NCI-H146 (cell line): ENCODE data around the gene PON1.

Experiments used
- DNase-seq: peaks from one replicate; lab custom pipeline; 2025; lab: John Stamatoyannopoulos, UW

Gene PON1

GRCh38 chr7:95324431-95324830 lies at the start of gene PON1:
Gene PON1, minus strand, starts transcription at chr7:95324532. Its CDS starts 57 bp downstream, at chr7:95324475.
- peak; percentile 89 for DNase-seq

GRCh38 chr7:95373323-95373722 lies 49.0 kb upstream of the PON1 start:
- no peak for DNase-seq

- DNase-seq, result no peak
Measured at GRCh38 chr7:95368235-95368634, 43.9 kb upstream of the PON1 start.

GRCh38 chr7:95367606-95368005 lies 43.3 kb upstream of the PON1 start:
- no peak for DNase-seq

DNA sequence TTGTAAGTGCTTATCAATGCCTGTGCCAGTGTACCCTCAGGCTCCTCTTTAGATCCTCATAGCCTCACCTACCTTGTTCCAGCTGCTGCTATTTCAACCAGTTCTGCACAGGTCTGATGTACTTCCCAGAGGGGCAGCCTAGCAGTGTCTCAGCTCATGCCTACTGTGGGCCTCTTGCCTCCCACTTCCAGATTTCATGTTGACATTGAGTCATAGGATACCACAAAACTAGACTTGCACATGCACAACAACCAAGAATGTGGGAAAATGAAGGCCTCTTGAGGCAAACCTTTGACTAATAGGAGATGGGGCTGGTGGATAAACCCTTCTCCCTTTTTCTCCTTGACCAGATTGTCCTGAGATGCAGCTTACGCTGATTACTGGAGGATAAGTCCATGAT lies 40.8 kb upstream of the PON1 start:
- no peak for DNase-seq

DNA sequence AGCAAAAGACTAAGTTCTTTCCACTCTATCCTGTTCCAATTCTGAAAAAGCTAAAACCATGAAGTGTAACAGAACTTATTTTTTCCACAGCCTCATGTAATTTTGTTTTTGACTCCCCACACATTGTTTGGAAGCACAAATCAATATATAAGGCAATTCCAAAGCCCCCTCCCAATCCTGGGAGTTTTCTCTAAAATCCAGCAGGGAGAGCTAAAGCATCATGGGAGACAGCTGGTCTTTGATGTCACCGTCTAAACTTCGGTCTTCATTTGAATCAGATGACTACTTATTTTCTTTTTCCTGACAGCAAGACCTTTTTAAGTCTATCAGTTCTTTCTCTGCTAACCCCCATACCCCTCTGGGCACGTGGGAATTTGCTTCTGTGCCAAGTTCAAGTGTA lies 33.3 kb upstream of the PON1 start:
- DNase-seq, result peak; percentile 21

- DNase-seq, result peak; percentile 4
Measured at GRCh38 chr7:95342642-95343307, 18.4 kb upstream of the PON1 start.

DNA sequence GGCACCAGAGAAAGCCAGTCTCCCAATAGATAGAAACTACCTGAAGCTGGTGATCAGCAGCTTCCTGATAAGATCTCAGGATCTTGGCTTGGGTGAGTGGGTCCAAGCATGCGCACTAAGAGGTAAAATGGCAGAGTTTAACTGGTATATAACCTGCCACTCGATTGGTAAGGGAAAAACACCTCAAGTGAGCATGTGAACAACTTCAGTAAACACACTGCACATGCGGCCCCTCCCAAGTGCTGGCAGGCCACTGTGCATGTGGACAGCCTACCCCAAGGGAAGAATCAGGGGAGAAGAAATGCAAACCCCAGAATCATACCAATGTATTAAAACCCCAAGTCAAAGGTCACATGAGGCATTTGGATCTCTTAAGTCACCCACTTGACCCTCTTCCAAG lies 17.7 kb upstream of the PON1 start:
- no peak for DNase-seq

- no peak for DNase-seq
Measured at GRCh38 chr7:95340491-95340890, 16.2 kb upstream of the PON1 start.

GRCh38 chr7:95338832-95339231 lies 14.5 kb upstream of the PON1 start:
- no peak for DNase-seq

DNA sequence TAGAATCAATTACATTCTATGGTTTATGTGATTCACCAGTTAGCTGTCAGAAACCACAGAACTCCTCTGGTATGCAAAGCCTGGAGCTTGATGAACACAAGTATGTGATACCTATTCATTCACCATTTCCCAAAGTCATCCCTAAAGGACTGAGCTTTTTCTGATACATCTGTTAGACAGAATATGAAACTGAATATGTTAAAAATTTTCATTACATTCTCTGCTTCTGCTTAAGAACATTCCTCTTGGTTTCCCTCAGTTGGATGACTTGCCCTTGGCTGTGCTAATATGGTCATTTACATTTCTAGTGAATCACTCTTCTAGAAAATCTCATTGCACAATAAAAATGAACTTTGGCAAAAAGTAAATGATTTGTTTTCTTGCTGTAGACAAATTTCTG lies 10.8 kb upstream of the PON1 start:
- DNase-seq, result no peak

DNA sequence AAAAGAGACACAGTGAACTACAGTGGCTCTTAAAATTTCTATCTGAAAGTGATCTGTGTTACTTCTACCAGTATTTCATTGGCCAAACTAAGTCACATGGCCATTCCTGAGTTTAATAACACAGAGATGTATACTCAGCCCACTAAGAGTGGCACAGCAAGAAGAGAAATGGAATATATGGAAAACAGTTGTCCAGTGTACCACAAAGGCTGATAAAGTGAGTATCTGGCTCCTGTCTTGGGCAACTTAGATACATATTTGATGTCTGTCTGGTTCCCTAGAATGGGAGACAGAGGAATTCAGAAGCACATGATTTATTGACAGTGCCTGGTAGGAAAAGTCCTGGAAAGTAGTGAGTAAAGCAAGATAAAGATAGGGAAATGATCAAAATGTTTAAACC lies 10.1 kb upstream of the PON1 start:
- DNase-seq, result no peak

- DNase-seq, result no peak
Measured at GRCh38 chr7:95330961-95331337, 6.6 kb upstream of the PON1 start.

DNA sequence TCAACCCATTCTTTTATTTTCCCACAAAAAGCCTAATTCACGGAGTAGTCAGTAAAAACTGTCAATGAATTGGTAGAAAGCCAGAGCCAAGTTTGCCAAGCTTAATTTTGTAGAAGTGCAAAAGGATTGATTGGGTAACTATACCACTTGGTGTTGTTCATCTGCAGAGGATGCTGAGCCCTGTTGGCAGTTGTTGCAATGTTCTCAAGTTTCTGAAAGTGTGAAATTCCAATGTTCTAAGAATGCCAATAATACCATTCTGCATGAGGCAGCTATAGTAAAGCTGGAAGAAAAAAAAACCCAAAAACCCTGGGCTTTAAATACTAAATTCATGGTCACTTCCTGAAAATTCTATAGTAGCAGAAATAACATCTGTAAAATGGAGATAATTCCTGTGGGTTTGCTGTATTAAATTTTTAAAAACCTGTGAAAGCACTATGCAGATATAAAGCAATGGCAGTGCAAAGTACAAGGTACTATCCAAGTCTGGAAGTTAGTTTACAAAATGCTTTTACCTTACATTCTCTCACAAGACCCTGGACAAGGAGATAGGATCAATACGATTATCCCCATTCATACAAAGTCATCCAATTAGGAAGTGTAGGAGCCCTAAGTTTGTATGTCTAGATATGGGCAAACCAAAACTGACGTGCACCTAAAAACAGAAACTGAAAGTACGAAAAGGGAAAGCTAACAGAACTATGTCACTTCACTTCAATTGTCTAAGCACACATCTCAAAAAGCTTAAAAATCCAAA lies 6.0 kb upstream of the PON1 start:
- DNase-seq, result no peak

DNA sequence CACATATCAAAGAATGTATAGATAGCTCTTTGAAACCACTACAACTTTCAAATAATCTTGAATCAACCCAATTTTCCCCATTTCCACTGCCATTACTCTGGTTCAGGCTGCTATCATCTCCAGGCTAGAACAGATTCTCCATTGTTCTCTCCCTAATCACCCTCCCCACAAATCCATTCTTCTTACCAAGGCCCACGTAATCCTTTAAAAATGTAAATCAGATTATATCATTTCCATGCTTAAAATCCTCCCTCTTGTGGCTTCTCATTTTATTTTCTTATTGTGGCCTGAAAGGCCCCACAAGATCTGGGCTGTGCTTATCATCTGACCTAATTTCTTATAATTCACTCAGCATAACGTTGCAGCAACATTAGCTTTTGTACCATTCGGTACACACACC lies 3.0 kb upstream of the PON1 start:
- DNase-seq, result no peak

GRCh38 chr7:95323410-95324129 lies 762 bp downstream of the PON1 start:
- DNase-seq, result peak; percentile 28

- no peak for DNase-seq
Measured at GRCh38 chr7:95322854-95323253, 1.5 kb downstream of the PON1 start.

DNA sequence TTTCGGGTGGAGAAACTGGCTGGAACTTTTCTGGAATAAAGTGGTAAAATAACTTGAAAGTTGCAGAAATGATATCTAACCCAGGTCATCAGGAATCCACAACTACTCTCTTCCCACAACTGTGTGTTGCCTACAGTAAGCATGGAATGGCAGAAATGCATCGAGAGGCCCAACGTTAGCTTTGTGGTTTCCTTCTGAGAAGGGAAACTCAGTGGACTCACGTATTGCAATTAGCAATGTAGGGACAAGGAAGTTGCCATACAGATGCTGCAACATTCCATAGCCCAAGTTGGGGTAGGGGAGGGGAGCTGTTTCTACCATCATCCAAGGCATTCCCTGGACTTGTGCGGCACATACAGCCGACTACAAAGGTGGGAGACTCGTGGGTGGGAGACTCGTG lies 1.9 kb downstream of the PON1 start:
- DNase-seq, result no peak

- no peak for DNase-seq
Measured at GRCh38 chr7:95321720-95322119, 2.6 kb downstream of the PON1 start.

DNA sequence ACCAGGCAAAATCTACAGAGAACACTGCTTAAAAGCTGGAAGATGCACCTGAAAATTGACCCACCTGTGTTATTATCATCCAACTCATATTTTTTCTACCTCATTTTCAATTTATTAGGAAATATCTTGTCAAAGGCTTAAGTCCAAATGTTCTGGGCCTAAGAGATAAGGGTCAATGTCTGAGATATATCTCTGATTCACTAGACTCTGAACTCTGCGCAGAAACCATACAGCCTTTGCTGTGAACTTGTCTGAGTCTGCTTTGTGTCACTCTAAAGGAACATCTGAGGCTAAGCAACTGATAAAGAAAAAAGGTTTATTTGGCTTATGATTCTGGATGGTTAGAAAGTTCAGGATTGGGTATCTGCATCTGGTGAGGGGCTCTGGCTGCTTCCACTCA lies 3.7 kb downstream of the PON1 start:
- DNase-seq, result no peak

DNA sequence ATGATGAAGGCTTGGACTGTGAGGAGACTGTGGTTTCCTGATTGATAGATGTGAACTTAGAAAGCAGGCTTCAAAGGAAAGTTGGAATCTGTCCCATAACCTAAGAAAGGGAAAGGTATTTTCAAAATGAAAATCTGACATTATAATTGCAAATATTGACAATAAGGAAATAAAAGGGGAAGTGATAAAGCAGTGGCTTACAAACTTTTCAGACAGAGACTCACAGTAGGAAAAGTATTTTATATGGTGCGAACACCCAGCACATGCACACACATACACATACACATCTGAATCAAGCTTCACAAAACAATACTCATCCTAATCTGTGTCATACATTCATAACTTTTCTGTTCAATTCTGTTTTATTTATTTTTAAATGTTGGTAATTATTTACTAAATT lies 4.8 kb downstream of the PON1 start:
- no peak for DNase-seq

DNA sequence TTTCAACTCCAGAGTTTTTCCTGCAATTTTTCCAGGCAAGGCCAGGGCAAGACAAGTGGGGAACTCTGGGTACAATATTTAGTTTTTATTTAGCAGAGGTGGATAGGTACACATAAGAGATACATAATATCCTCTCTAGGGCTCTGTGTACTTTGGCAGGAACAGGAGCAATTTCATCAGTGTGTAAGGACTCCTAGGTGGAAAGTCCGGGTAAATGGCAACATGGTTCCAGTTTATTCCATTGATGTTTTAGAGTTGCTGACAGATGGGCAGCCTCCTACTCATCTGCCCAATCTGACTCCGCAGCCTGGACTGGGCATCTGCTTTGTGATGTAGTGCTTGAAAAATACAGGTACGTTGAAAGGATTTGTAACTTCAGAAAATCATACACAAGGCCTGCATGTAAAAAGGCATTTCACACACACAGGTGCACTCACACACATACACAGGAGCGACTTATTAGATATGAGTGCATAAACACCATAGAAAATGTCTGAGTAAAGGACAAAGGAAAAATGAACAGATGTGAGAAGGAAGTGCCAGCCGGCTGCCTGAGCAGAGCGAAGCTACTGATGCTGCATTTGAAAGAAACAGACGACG lies 5.7 kb downstream of the PON1 start:
- no peak for DNase-seq

DNA sequence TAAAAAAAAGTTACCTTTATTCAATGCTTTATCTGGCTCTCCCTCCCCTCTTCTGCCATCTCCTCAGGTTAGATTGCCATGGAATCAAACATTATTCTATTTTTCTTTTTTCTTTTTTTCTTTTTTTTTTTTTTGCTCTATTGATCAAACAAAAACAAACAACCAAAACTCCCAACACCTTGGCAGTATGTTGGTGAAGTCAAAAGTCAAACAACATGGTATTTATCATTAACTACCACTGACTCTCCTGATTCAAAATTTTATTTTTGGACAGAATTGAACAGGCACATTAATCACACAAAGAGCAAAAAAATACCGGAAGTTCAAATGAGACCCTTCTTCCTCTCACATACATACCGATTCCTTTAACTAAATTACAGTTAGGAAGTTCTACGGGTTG lies 6.4 kb downstream of the PON1 start:
- DNase-seq, result no peak
